DOHH2 (cell line): ENCODE data around the gene WBP2.

Experiments used
- H3F3A ChIP-seq: fragments of 200-600 bp; sonication (generic), shearing (Covaris generic); 2 replicates; pipeline ENCODE4 v1.6.0; 2016; ENCODE audit warnings: antibody characterized with exemption, mild to moderate bottlenecking; ENCODE audit not compliant: control insufficient read depth, insufficient read depth
- H3K27ac ChIP-seq: fragments of 200-600 bp; sonication (generic); 2 replicates; pipeline ENCODE4 v1.5.1; 2014; ENCODE audit warnings: low read depth, mild to moderate bottlenecking, low read length, moderate library complexity
- H3K27me3 ChIP-seq: fragments of 200-600 bp; sonication (generic); 2 replicates; pipeline ENCODE4 v1.6.1; 2014; ENCODE audit warnings: mild to moderate bottlenecking, low read length, mixed read lengths; ENCODE audit not compliant: control insufficient read depth
- H3K36me3 ChIP-seq: fragments of 200-600 bp; sonication (generic); 2 replicates; pipeline ENCODE4 v1.6.1; 2014; ENCODE audit warnings: mild to moderate bottlenecking, low read length, moderate library complexity, mixed read lengths; ENCODE audit not compliant: control insufficient read depth
- H3K4me1 ChIP-seq: fragments of 200-600 bp; sonication (generic); 2 replicates; pipeline ENCODE4 v1.6.1; 2014; ENCODE audit warnings: mild to moderate bottlenecking, low read length, mixed read lengths; ENCODE audit not compliant: control insufficient read depth
- H3K4me2 ChIP-seq: fragments of 200-600 bp; sonication (generic); 2 replicates; pipeline ENCODE4 v1.6.0; 2014; ENCODE audit warnings: mild to moderate bottlenecking, low read length, moderate library complexity
- H3K4me3 ChIP-seq: fragments of 200-600 bp; sonication (generic); 2 replicates; pipeline ENCODE4 v1.5.1; 2014; ENCODE audit warnings: mild to moderate bottlenecking, low read length, mixed read lengths
- H3K79me2 ChIP-seq: fragments of 200-600 bp; sonication (generic); 2 replicates; pipeline ENCODE4 v1.6.1; 2014; ENCODE audit warnings: mild to moderate bottlenecking, low read length, mixed read lengths; ENCODE audit not compliant: control insufficient read depth
- H3K9me2 ChIP-seq: fragments of 200-600 bp; sonication (generic); replicated peaks from 2 replicates; pipeline ENCODE4 v1.6.1; 2014; ENCODE audit warnings: mild to moderate bottlenecking, low read length, mixed read lengths; ENCODE audit not compliant: control insufficient read depth
- H3K9me3 ChIP-seq: fragments of 200-600 bp; sonication (generic); 2 replicates; pipeline ENCODE4 v1.6.1; 2014; ENCODE audit warnings: antibody characterized with exemption, low read length, mixed read lengths; ENCODE audit not compliant: control insufficient read depth, insufficient read depth
- H4K20me1 ChIP-seq: fragments of 200-600 bp; sonication (generic); 2 replicates; pipeline ENCODE4 v1.6.0; 2014; ENCODE audit warnings: low read depth, mild to moderate bottlenecking, antibody characterized with exemption, low read length, moderate library complexity; ENCODE audit not compliant: control insufficient read depth, insufficient read depth
- CTCF ChIP-seq: fragments of 200-600 bp; sonication (generic); IDR thresholded peaks from one replicate; pipeline ENCODE4 v1.5.1; 2014; ENCODE audit warnings: antibody characterized with exemption, mild to moderate bottlenecking, low read depth, low read length; ENCODE audit not compliant: poor library complexity, severe bottlenecking
- EZH2phosphoT487 ChIP-seq: fragments of 200-600 bp; sonication (generic); IDR thresholded peaks from 2 replicates; pipeline ENCODE4 v1.6.1; 2017; ENCODE audit warnings: borderline replicate concordance, mild to moderate bottlenecking, antibody characterized with exemption, low read length, moderate library complexity, mixed read lengths

The WBP2 gene

GRCh38 chr17:75844530-75845057 lies 10.5 kb downstream of the WBP2 start:
- Histone ChIP-seq H3K36me3 (peaks cover 35% of the 10 kb centered on the region), H3F3A (peaks cover 5% of the 10 kb centered on the region; the same call in 1 of the 2 replicates), H3K4me2 (peak overlapping the region; percentile 96), H3K9me2 (no peaks in the 10 kb centered on the region), H3K4me3 (peak overlapping the region; percentile 79), H4K20me1 (no peaks in the 10 kb centered on the region), H3K4me1 (peaks cover 37% of the 10 kb centered on the region), H3K79me2 (no peaks in the 10 kb centered on the region), H3K27me3 (no peaks in the 10 kb centered on the region), H3K9me3 (no peaks in the 10 kb centered on the region), H3K27ac (peak overlapping the region; percentile 57)
- TF ChIP-seq EZH2phosphoT487 (no peak), CTCF (no peak)

- Histone ChIP-seq H4K20me1 (no peaks in the 10 kb centered on the region), H3K27ac (peak within 1 kb of the TSS; percentile 57), H3K9me2 (no peaks in the 10 kb centered on the region), H3K36me3 (peaks cover 31% of the 10 kb centered on the region), H3K4me2 (peak within 1 kb of the TSS; percentile 96), H3K4me1 (peaks cover 37% of the 10 kb centered on the region), H3K27me3 (no peaks in the 10 kb centered on the region), H3K4me3 (peak within 1 kb of the TSS; percentile 79), H3K79me2 (no peaks in the 10 kb centered on the region), H3K9me3 (no peaks in the 10 kb centered on the region), H3F3A (peaks cover 5% of the 10 kb centered on the region; the same call in 1 of the 2 replicates)
- no peak for TF ChIP-seq EZH2phosphoT487
- no peak for TF ChIP-seq CTCF
Observed at GRCh38 chr17:75843577-75844529, 11.3 kb downstream of the WBP2 start, which contains the start of gene UNC13D. Gene UNC13D, minus strand, starts transcription at chr17:75844404. Its CDS starts 67 bp downstream, at chr17:75844337.

- Histone ChIP-seq H3F3A (peaks cover 5% of the 10 kb centered on the region; the same call in 1 of the 2 replicates), H3K27me3 (no peaks in the 10 kb centered on the region), H3K9me2 (no peaks in the 10 kb centered on the region), H3K9me3 (no peaks in the 10 kb centered on the region), H3K36me3 (peaks cover 24% of the 10 kb centered on the region), H3K27ac (no peak overlapping the region), H4K20me1 (no peaks in the 10 kb centered on the region), H3K79me2 (no peaks in the 10 kb centered on the region), H3K4me2 (peak overlapping the region; percentile 96), H3K4me3 (peak overlapping the region; percentile 79), H3K4me1 (peaks cover 32% of the 10 kb centered on the region)
- TF ChIP-seq CTCF (no peak), EZH2phosphoT487 (no peak)
Observed at GRCh38 chr17:75842963-75843576, 12.1 kb downstream of the WBP2 start.
